CD1c-positive myeloid dendritic cell (primary cell): ENCODE results near the gene IL19.
A peak's percentile ranks its signal among the peaks of the same experiment; 100 is the strongest.

ENCODE experiments used
- DNase-seq: peaks from one replicate; pipeline ENCODE4 v3.0.0-alpha.2; 2016; ENCODE audit errors: extremely low spot score

IL19 gene

GRCh38 chr1:206770531-206771337 lies at the start of gene IL19:
IL19 (plus strand) TSS chr1:206770773; CDS start chr1:206836663, 65,890 bp downstream.
- peak; percentile 87 for DNase-seq

- DNase-seq = no peak
Observed at GRCh38 chr1:206721454-206721853, 49.1 kb upstream of the IL19 start.

DNA sequence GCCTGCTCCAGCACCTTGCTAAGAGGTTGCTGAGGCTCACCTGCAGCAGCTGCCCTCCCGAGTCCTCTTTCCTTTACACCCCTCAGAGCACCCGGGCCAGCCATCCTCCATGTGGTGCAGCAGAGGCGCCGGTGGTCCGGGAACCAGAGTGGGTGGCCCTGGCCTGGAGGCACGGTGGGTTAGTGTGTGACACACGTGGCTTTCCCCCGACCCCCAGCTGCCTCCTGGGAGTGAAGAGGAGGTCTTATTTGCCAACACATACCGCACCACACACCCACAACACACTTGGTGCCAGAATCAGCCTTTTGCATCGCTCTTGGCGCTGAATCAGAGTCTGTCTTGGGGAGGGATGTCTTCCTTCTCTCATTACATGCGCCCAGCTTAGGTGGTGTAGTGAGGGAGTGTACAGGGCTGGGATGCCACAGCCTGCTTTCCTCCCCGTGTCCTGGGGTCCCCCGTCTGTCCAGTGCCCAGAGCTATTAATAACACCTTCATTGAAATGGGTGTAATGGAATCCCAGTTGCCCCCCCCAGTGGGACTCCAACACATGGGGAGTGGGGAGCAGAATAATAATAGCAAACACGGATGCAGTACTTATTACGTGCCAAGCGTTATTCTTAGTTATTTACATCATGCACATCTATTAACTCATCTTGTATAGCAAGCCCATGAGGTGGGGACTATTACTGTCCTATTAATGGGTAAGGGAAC lies 47.7 kb upstream of the IL19 start:
- DNase-seq = no peak

DNA sequence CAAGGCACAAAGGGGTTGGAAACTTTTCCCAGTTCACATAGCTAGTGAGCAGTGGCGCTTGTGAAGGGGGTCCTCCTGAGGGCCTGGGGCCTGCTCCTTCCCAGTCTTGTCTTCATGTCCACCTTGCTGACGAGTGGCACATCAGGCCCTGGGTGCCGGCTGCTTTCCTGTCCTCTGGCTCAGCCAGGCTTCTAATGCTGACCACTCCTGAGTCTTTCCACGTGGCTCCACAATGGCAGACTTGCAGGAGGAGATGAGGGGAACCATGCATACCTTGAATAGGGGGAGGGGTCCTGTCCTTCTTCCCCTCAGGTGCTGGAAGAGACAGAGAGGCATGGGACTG lies 47.1 kb upstream of the IL19 start:
- DNase-seq = no peak

- DNase-seq = no peak
Observed at GRCh38 chr1:206723805-206724472, 46.6 kb upstream of the IL19 start.

- DNase-seq = peak; percentile 65
Observed at GRCh38 chr1:206725109-206725963, 45.2 kb upstream of the IL19 start.

DNA sequence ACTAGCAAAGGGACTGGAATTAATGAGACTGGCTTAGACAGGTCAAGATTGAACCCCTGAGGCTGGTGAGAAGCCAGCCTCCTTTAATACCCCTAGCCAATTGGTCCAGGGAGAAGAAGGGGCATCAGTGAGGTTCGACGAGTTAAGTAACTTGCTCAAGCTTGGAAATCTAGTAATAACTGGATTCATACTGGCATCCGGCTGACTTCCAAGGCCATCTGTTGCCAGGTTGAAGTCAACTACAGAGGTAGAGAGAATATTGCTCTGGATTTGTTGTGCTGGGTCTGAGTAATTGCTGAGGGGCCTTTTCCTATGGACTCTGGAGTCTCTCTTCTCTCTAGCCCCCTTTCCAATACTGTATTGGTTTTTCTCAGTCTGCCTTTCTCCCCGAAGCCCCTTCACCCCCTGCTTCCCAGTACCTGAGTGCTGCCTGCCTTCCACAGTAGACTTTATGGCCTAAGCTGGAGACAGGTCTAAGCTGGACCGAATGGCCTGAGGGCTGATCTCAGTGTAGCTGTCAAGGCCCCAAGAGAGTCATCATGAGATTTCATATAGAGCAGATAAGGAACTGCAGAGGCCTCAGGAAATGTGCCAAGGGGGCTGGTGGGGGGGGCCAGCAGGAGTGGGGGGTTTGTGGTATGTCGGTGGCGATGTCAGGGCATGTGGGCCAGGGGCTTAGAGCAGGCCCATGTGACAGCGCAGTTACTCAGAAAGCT lies 42.4 kb upstream of the IL19 start:
- DNase-seq = no peak

- DNase-seq = no peak
Observed at GRCh38 chr1:206728697-206728987, 41.9 kb upstream of the IL19 start.

GRCh38 chr1:206729050-206729449 lies 41.5 kb upstream of the IL19 start:
- DNase-seq = no peak

DNA sequence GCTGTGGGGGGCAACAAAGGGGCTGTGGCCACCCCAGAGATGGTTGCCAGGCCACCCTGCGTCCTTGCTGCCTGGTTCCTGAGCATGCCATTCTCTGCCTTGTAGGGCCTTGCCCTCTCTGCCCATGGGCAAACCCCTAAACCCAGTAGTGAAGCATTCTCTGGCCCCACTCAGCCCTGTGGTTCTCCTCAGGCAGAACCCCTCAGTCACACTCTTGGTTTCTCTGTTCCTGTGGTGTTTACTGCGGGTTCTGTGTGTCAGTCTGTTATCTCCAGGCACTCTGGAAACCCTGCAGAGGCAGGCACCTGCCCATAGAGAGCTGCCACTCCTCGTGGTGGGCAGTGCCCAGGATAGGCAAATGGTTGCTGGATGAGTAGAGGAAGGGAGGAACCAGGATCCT lies 41.1 kb upstream of the IL19 start:
- DNase-seq = no peak

GRCh38 chr1:206732508-206732907 lies 38.1 kb upstream of the IL19 start:
- no peak for DNase-seq

GRCh38 chr1:206732992-206733391 lies 37.6 kb upstream of the IL19 start:
- no peak for DNase-seq

- DNase-seq = peak; percentile 72
Observed at GRCh38 chr1:206734499-206735142, 36.0 kb upstream of the IL19 start.

DNA sequence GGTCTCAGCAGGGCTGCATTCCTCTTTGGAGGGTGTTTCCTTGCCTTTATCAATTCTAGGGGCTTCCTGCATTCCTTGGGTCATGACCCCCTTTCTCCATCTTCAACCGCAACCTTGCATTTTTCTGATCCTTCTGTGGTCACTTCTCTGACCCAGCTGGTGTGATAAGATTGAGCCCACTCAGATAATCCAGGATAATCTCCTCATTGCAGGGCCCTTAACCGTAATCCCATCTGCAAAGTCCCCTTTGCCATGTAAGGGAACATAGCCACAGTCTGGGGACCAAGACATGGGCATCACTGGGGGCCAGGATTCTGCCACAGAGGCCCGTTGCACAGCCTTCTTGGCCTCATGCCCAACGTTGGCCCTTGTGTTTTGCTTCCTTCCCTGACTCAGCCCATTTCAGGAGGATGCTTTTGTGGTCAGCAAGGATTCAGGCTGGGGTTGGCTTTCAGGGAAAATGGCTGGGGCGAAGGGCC lies 35.0 kb upstream of the IL19 start:
- DNase-seq = no peak

DNA sequence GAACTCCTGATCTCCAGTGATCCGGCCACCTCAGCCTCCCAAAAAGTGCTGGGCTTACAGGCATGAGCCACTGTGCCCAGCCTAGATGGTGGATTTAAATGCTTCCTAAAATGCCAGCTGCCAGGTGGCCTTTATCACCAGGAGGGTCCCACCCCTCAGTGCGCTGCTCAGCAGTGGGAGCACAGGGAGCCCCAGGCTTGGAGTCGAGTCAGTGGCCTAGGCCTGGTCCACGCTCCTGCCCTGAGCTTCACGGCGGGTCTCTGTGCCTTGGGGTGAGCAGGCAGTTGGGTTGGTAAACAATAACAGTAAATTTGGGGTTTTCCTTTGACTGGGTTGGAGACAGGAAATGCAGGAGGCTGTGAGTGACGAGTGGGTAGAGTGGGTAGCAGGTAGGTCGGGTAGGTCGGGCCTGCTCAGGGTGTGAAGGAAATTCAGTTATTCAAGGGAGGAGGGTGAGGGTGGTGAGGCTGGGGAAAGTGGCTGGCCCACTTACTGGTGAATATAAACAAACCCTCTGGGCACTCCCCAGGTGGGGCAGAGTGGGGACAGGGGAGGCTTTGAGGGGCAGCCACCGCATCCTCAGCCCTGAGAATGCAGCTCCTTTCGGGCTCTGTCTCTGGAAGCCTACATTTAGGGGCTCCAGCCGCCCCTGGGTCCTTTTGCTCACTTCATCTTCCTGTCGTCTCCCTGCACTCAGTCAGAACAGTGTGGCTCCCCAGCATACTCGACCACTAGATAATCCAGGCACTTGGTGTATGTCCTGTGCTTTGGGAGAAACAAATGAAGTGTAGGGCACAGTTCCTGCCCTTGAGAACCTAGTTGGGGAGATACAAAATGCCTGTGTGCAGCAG lies 33.5 kb upstream of the IL19 start:
- no peak for DNase-seq

DNA sequence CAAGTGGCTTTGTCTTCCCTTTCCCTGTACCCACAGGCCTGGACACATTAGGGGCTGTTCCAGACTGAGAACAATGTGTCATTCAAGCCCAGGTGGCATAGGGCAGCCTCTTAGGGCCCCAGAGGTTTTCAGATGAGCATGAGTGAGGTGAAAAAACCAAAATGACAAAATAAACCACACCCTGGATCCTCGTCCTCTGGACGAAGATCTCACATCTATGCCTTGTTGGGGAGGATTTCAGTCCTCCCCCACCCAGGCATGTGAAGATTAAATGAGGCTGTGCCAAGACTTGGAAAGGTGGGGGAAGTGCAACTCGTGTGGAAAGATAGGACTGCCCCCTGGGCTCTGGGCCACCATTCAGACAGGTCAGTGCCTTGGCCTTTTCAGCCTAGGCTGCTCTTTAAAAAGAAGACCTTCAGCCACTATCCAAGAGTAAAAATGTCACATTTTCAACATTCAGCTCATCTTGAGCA lies 32.8 kb upstream of the IL19 start:
- DNase-seq = no peak

DNA sequence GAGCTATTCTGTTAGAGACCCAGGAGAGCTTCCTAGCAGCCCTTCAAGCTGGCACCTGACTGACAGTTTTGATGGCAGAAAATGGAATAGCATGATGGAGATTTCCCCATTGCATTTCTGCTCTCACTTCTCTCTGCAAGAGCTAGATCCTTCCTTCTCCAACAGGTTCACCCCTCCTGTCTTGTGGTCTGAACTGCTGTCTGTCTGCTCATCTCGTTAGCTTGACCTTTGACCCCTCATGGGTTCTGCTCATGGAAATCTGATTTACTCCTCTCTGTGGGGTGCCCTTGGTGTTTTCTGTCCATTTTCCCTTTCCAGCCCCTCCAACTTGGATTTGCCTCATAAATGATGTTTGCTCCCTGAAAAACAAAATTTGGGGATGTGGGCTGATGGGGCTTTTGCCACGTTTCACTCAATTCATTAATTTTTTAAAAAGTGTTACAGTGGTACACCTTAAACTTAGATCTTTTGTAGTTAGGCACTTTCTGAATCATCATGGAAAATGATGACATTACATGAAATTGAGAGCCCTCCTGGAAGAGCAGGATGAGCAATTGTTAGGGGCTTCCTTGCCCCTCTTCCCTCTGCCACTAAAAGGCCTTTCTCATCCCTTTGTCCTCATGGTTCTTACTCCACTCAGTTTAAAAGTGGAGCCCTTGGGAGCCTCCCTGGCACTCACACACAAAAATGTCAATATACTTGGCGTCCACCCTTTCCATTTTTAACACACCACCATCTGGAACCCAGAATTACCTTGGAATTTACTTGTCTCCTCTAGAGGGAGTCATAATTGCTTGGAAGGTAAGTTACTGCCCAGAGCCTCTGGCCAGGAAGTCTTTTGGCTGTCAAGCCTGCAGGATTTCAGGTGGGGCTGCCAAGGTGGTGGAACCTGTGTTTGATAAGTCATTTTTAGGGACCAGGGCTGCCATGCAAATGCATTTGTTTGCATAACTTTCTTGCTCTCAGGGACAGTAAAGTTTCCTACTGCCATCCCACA lies 31.9 kb upstream of the IL19 start:
- DNase-seq = no peak

- peak; percentile 83 for DNase-seq
Observed at GRCh38 chr1:206739411-206740076, 31.0 kb upstream of the IL19 start.
